Uterus (tissue), 4 donors: ENCODE measurements around the gene KIAA0232. TPM values are rescaled to one million over a fixed set of nuclear protein-coding genes. Genes with fewer than 3 reads are reported as not detected.

Experiments
- DNase-seq, 2 donors: peaks; one replicate each; pipeline ENCODE4 v3.0.0-alpha.2; 2019 to 2020
- H3K27ac ChIP-seq, 2 donors: fragments of 200-600 bp; sonication (generic); 1 replicate in 1 of 2; 2 replicates in 1 of 2; pipeline ENCODE4 v1.5.1; 2016 to 2018
- H3K27me3 ChIP-seq, 2 donors: fragments of 200-600 bp; sonication (generic); one replicate each; pipeline ENCODE4 v1.5.1; 2018 to 2019; ENCODE audit warnings: control low read depth in 1 of 2
- H3K36me3 ChIP-seq, 2 donors: fragments of 200-600 bp; sonication (generic); one replicate each; pipeline ENCODE4 v1.5.1; 2019; ENCODE audit warnings: control low read depth in 1 of 2
- H3K4me1 ChIP-seq, 2 donors: fragments of 200-600 bp; sonication (generic); one replicate each; pipeline ENCODE4 v1.5.1; 2018 to 2019; ENCODE audit warnings: control low read depth in 1 of 2
- H3K4me3 ChIP-seq, 2 donors: fragments of 200-600 bp; sonication (generic); 1 replicate in 1 of 2; 2 replicates in 1 of 2; pipeline ENCODE4 v1.5.1; 2018 to 2019; ENCODE audit warnings: mild to moderate bottlenecking in 1 of 2
- H3K9me3 ChIP-seq, 2 donors: fragments of 200-600 bp; sonication (generic); one replicate each; pipeline ENCODE4 v1.5.1; 2019; ENCODE audit warnings: control low read depth in 1 of 2
- POLR2A ChIP-seq, 2 donors: fragments of 450-650 bp; IDR thresholded peaks; one replicate each; pipeline ENCODE4 v1.6.1; 2016; ENCODE audit warnings: antibody characterized with exemption in 2 of 2, mild to moderate bottlenecking in 1 of 2, moderate library complexity in 1 of 2
- intact Hi-C: fragments of 100-400 bp; cut with DNase I; formaldehyde crosslinking; loops from one replicate; pipeline ENCODE4 v1.15.1; 2023; ENCODE audit warnings: low total_unique reads
- total RNA-seq, 4 donors: library from RNA; depleted of rRNA in 3 of 4; stranded (reverse); fragments of >200 nt in 3 of 4; gene quantifications; one replicate each; pipeline versions ENCODE4 v1.1.0 to v1.2.4, GENCODE V29; 2014 to 2023
- TF ChIP-seq, protein P1 (sequence below), 4 experiments: fragments of 200-600 bp in 2 of 4; fragments of 450-650 bp in 2 of 4; sonication (generic) in 2 of 4; IDR thresholded peaks; one replicate each; pipeline ENCODE4 v1.5.1; 2016 to 2019; ENCODE audit warnings: antibody characterized with exemption in 4 of 4, mild to moderate bottlenecking in 2 of 4, moderate library complexity in 1 of 4
- donor health status: DM: yes; HTN: yes; CAD: no.

Gene KIAA0232
- total RNA-seq, 4 donors from 2014 or later = 13.8 to 78.8 (median 43.4) TPM

DNA sequence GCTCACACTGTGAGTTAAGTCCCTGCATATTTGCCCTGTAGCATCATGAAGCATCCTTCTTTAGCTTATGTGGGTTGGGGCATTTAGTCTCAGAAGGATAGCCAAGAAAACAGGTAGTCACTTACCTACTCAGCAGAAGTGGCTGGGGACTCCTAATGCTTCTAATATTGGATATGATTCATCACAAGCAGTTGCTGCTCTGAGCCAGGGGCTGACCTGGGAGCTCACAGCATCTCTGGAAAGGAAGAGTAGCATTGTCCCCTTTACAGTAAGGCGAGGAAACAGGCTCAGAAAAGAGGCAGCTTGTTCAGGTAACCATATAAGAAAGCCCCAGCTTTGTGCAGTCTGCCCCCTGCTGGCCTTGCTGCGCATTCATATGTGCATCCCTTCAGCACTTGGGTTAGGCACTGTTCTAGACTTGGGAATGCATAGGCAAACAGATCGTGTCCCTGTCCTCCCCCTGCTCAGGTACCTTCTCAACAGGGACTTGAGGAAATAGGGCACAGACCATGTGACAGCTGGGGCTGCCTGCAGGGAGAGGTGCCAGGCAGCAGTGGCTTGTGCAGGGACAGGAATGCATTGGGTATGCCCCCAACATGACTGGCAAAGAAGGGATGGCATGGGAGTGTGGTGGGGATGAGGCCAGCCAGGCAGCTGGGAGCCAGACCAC is 91.4 kb downstream of the KIAA0232 start:
- no peaks in the 10 kb centered on the region for H3K27me3 ChIP-seq
- peak; percentile 62 to 67 for DNase-seq
- no peak overlapping the region for H3K27ac ChIP-seq
- no peaks in the 10 kb centered on the region for H3K9me3 ChIP-seq
- intact Hi-C loops = loop anchor here (5.0 kb wide), 1 partner anchor 152 kb away; no protein-coding TSS in a partner anchor
- H3K36me3 ChIP-seq = no peaks in the 10 kb centered on the region
- H3K4me3 ChIP-seq = no peak overlapping the region
- H3K4me1 ChIP-seq = no peaks in the 10 kb centered on the region
- TF ChIP-seq, protein P1, sequence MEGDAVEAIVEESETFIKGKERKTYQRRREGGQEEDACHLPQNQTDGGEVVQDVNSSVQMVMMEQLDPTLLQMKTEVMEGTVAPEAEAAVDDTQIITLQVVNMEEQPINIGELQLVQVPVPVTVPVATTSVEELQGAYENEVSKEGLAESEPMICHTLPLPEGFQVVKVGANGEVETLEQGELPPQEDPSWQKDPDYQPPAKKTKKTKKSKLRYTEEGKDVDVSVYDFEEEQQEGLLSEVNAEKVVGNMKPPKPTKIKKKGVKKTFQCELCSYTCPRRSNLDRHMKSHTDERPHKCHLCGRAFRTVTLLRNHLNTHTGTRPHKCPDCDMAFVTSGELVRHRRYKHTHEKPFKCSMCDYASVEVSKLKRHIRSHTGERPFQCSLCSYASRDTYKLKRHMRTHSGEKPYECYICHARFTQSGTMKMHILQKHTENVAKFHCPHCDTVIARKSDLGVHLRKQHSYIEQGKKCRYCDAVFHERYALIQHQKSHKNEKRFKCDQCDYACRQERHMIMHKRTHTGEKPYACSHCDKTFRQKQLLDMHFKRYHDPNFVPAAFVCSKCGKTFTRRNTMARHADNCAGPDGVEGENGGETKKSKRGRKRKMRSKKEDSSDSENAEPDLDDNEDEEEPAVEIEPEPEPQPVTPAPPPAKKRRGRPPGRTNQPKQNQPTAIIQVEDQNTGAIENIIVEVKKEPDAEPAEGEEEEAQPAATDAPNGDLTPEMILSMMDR (IDR thresholded peaks at IDR 0.05) = peak; percentile 65 to 83 (median 70)
- no peak for TF ChIP-seq POLR2A (IDR thresholded peaks at IDR 0.05)

DNA sequence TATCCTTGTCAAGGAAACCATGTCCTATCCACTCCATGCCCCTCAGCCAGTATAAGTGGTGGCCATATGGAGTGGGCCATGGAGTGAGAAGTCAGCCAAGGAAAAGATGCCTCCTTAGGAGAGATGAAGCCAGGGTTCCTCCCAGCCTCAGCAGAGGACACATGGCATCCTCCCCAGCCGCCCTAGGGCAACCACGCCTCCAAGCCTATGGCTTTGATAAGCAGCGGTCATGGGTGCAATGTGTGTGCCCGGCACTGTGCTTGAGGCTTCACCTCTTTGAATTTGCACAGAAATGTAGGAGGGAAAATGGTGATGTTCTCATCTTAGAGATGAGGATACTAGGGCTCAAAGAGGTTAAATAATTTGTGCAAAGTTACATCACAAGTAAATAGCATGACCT is 92.5 kb downstream of the KIAA0232 start:
- H3K27me3 ChIP-seq = no peaks in the 10 kb centered on the region
- no peaks in the 10 kb centered on the region for H3K36me3 ChIP-seq
- TF ChIP-seq, protein P1 (IDR thresholded peaks at IDR 0.05) = no peak
- TF ChIP-seq POLR2A (IDR thresholded peaks at IDR 0.05) = no peak
- no peaks in the 10 kb centered on the region for H3K4me1 ChIP-seq
- intact Hi-C loops = loop anchor here (5.0 kb wide), 1 partner anchor 153 kb away; no protein-coding TSS in a partner anchor
- no peak for DNase-seq
- no peak overlapping the region for H3K27ac ChIP-seq
- H3K4me3 ChIP-seq = no peak overlapping the region
- no peaks in the 10 kb centered on the region for H3K9me3 ChIP-seq

DNA sequence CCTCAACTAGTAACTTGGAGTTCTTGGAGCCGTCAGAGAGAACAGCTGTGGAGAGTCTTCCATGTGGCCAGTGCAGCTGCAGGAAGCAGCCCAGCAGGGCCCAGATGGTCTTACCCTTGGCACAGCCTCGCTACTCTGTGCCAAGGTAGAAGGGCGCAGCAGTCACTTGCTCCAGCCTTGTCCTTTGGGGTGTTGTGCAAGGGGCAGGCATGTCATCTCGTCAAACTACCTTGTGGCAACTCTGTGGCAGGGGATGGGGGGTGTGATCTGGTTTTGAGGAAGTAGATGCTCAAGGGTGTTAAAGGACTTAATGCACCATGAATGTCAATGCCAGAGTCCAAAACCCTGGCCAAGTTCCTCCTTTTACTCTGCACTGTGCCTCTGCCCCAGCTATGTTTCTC is 92.9 kb downstream of the KIAA0232 start:
- H3K27ac ChIP-seq = no peak overlapping the region
- H3K4me3 ChIP-seq = no peak overlapping the region

DNA sequence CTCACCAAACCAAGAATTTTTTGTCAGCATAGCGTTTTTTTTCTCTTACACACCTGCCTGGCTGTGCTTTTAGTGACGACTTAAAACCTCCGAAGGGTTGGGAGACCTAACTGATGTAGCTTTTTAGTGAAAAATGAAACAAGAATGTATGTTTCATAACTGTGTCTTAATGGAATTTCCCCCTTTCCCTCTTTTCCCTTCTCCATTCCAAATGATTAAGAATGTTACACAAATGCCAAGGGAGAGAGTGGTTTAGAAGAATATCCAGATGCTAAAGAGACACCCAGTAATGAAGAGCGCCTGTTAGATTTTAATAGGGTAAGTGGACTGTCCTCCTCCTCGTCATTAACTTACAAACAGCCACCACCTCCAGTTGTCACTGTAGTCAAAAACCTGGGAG is 93.9 kb downstream of the KIAA0232 start:
- H3K27ac ChIP-seq = no peak overlapping the region
- no peaks in the 10 kb centered on the region for H3K9me3 ChIP-seq
- TF ChIP-seq POLR2A (IDR thresholded peaks at IDR 0.05) = no peak
- TF ChIP-seq, protein P1 (IDR thresholded peaks at IDR 0.05) = no peak
- no peaks in the 10 kb centered on the region for H3K27me3 ChIP-seq
- intact Hi-C loops = no loop called here
- H3K4me1 ChIP-seq = no peaks in the 10 kb centered on the region
- no peaks in the 10 kb centered on the region for H3K36me3 ChIP-seq
- DNase-seq = no peak
- no peak overlapping the region for H3K4me3 ChIP-seq

More for the DNA sequence above, 92.9 kb downstream of the KIAA0232 start:
- Histone ChIP-seq H3K36me3 (no peaks in the 10 kb centered on the region), H3K4me1 (no peaks in the 10 kb centered on the region), H3K9me3 (no peaks in the 10 kb centered on the region), H3K27me3 (no peaks in the 10 kb centered on the region)
- intact Hi-C loops = no loop called here
- no peak for DNase-seq
- TF ChIP-seq, protein P1 (IDR thresholded peaks at IDR 0.05) = no peak
- no peak for TF ChIP-seq POLR2A (IDR thresholded peaks at IDR 0.05)

DNA sequence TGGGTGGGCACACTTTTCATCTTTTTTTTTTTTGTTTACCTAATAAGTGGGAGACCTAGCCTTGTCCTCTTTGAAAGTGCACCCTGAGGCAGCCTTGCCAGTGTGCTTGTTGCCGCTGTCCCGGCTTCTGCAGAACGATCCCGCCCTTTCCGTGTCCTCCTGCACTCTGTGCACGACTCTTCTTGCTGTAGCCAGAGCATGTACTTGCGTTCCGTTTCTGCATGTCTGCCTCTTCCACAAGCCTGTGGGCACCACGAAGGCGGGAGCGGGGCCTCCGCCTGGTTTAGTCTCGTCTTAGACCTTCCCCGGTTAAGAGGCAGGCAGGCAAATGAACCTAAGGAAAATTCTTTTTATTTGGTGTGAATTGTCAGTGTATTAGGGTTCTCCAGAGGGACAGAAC is 94.5 kb downstream of the KIAA0232 start:
- Histone ChIP-seq H3K9me3 (no peaks in the 10 kb centered on the region), H3K36me3 (no peaks in the 10 kb centered on the region), H3K27me3 (no peaks in the 10 kb centered on the region), H3K4me3 (no peak overlapping the region), H3K27ac (no peak overlapping the region), H3K4me1 (no peaks in the 10 kb centered on the region)
- TF ChIP-seq POLR2A (IDR thresholded peaks at IDR 0.05) = no peak
- TF ChIP-seq, protein P1 (IDR thresholded peaks at IDR 0.05) = no peak
- intact Hi-C loops = no loop called here
- DNase-seq = no peak
